Measurements from ENCODE around the gene IRF2BPL. TPM values are rescaled to one million over a fixed set of nuclear protein-coding genes. Genes with fewer than 3 reads are reported as not detected.

IRF2BPL gene
- total and polyA plus RNA-seq, 4 donors, result 3.8 to 15.8 (median 7.4) TPM

- WGBS, result 96% methylated on average over 4 of the region's 4 CpGs
- Histone ChIP-seq H3K9me3 (ENCODE audit: control insufficient read depth in 4 of 4, low read length in 3 of 4) (no peaks in the 10 kb centered on the region), H3K4me1 (ENCODE audit: control insufficient read depth in 4 of 4, insufficient read depth in 4 of 4, low read length in 3 of 4) (no peaks in the 10 kb centered on the region), H3K4me3 (ENCODE audit: low read depth in 1 of 3, low read length in 3 of 3) (no peak overlapping the region), H3K36me3 (ENCODE audit: control insufficient read depth in 4 of 4, insufficient read depth in 3 of 4, low read depth in 1 of 4, low read length in 3 of 4) (no peaks in the 10 kb centered on the region), H3K9ac (ENCODE audit: low read depth in 1 of 2, low read length in 2 of 2) (no peak overlapping the region), H3K27me3 (ENCODE audit: control insufficient read depth in 4 of 4, insufficient read depth in 4 of 4, low read length in 3 of 4) (no peaks in the 10 kb centered on the region), H3K27ac (ENCODE audit: low read depth in 1 of 2, low read length in 2 of 2) (no peak overlapping the region)
- no peak for TF ChIP-seq TAF1 (conservative IDR thresholded peaks at IDR 0.05)
- TF ChIP-seq, protein P1, sequence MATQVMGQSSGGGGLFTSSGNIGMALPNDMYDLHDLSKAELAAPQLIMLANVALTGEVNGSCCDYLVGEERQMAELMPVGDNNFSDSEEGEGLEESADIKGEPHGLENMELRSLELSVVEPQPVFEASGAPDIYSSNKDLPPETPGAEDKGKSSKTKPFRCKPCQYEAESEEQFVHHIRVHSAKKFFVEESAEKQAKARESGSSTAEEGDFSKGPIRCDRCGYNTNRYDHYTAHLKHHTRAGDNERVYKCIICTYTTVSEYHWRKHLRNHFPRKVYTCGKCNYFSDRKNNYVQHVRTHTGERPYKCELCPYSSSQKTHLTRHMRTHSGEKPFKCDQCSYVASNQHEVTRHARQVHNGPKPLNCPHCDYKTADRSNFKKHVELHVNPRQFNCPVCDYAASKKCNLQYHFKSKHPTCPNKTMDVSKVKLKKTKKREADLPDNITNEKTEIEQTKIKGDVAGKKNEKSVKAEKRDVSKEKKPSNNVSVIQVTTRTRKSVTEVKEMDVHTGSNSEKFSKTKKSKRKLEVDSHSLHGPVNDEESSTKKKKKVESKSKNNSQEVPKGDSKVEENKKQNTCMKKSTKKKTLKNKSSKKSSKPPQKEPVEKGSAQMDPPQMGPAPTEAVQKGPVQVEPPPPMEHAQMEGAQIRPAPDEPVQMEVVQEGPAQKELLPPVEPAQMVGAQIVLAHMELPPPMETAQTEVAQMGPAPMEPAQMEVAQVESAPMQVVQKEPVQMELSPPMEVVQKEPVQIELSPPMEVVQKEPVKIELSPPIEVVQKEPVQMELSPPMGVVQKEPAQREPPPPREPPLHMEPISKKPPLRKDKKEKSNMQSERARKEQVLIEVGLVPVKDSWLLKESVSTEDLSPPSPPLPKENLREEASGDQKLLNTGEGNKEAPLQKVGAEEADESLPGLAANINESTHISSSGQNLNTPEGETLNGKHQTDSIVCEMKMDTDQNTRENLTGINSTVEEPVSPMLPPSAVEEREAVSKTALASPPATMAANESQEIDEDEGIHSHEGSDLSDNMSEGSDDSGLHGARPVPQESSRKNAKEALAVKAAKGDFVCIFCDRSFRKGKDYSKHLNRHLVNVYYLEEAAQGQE (IDR thresholded peaks at IDR 0.05), result no peak
- no peak for TF ChIP-seq EGR1 (IDR thresholded peaks at IDR 0.05; ENCODE audit: low read depth in 2 of 2)
- no peak for TF ChIP-seq FOXA2 (IDR thresholded peaks at IDR 0.05)
- TF ChIP-seq HNF4A (conservative IDR thresholded peaks at IDR 0.05), result no peak
- TF ChIP-seq HNF4G (IDR thresholded peaks at IDR 0.05), result no peak
- TF ChIP-seq GABPA (IDR thresholded peaks at IDR 0.05 in 1 of 2, conservative IDR thresholded peaks at IDR 0.05 in 1 of 2), result no peak
- no peak for TF ChIP-seq YY1 (IDR thresholded peaks at IDR 0.05)
- TF ChIP-seq NR2F2 (IDR thresholded peaks at IDR 0.05), result no peak
- no peak for TF ChIP-seq MAX (IDR thresholded peaks at IDR 0.05)
- no peak for TF ChIP-seq FOXA1 (IDR thresholded peaks at IDR 0.05)
- TF ChIP-seq, protein P2, sequence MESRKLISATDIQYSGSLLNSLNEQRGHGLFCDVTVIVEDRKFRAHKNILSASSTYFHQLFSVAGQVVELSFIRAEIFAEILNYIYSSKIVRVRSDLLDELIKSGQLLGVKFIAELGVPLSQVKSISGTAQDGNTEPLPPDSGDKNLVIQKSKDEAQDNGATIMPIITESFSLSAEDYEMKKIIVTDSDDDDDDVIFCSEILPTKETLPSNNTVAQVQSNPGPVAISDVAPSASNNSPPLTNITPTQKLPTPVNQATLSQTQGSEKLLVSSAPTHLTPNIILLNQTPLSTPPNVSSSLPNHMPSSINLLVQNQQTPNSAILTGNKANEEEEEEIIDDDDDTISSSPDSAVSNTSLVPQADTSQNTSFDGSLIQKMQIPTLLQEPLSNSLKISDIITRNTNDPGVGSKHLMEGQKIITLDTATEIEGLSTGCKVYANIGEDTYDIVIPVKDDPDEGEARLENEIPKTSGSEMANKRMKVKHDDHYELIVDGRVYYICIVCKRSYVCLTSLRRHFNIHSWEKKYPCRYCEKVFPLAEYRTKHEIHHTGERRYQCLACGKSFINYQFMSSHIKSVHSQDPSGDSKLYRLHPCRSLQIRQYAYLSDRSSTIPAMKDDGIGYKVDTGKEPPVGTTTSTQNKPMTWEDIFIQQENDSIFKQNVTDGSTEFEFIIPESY (IDR thresholded peaks at IDR 0.05), result no peak
- no peak for TF ChIP-seq RAD21 (IDR thresholded peaks at IDR 0.05)
- TF ChIP-seq, protein P3, sequence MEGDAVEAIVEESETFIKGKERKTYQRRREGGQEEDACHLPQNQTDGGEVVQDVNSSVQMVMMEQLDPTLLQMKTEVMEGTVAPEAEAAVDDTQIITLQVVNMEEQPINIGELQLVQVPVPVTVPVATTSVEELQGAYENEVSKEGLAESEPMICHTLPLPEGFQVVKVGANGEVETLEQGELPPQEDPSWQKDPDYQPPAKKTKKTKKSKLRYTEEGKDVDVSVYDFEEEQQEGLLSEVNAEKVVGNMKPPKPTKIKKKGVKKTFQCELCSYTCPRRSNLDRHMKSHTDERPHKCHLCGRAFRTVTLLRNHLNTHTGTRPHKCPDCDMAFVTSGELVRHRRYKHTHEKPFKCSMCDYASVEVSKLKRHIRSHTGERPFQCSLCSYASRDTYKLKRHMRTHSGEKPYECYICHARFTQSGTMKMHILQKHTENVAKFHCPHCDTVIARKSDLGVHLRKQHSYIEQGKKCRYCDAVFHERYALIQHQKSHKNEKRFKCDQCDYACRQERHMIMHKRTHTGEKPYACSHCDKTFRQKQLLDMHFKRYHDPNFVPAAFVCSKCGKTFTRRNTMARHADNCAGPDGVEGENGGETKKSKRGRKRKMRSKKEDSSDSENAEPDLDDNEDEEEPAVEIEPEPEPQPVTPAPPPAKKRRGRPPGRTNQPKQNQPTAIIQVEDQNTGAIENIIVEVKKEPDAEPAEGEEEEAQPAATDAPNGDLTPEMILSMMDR (IDR thresholded peaks at IDR 0.05; ENCODE audit: low read depth, low read length, missing input control), result no peak
- TF ChIP-seq RXRA (IDR thresholded peaks at IDR 0.05), result no peak
- TF ChIP-seq ATF3 (IDR thresholded peaks at IDR 0.05), result no peak
- no peak for TF ChIP-seq JUND (IDR thresholded peaks at IDR 0.05)
- TF ChIP-seq SP1 (IDR thresholded peaks at IDR 0.05), result no peak
- no peak for DNase-seq (ENCODE audit: low spot score)
Measured at GRCh38 chr14:76987956-76988520, 40.5 kb downstream of the IRF2BPL start.
